H1 (cell line): ENCODE results near the gene INPP5A.

Source experiments
- BRCA1 ChIP-seq: IDR thresholded peaks from 2 replicates; pipeline ENCODE4 v1.6.1; 2012; ENCODE audit warnings: low read depth, low read length, improper control_type of control experiment
- CBX5 ChIP-seq: fragments of 300-800, 300-1000 bp; sonication (generic); IDR thresholded peaks from 2 replicates; pipeline ENCODE4 v1.7.1; 2016; ENCODE audit warnings: antibody characterized with exemption, low read length, low read depth
- EGR1 ChIP-seq: IDR thresholded peaks from 2 replicates; pipeline ENCODE4 v1.6.1; 2011; ENCODE audit warnings: low read depth, low read length, borderline replicate concordance
- EZH2 ChIP-seq: fragments of 200-600 bp; sonication (generic); IDR thresholded peaks from 2 replicates; pipeline ENCODE4 v1.7.1; 2012; ENCODE audit warnings: low read depth, mild to moderate bottlenecking, moderate library complexity, low read length, inconsistent platforms; ENCODE audit not compliant: severe bottlenecking
- GABPA ChIP-seq: IDR thresholded peaks from 2 replicates; pipeline ENCODE4 v1.6.1; 2011; ENCODE audit warnings: mild to moderate bottlenecking, low read length, moderate library complexity, borderline replicate concordance; ENCODE audit not compliant: insufficient read depth
- HDAC2 ChIP-seq, 2 experiments: fragments of 300-600 bp in 1 of 2; sonication (generic) in 1 of 2; IDR thresholded peaks; 2 replicates each; pipeline ENCODE4 v1.6.1; 2011 to 2012; ENCODE audit warnings: low read depth in 2 of 2, low read length in 2 of 2, mild to moderate bottlenecking in 2 of 2, moderate library complexity in 2 of 2, borderline replicate concordance in 1 of 2, inconsistent platforms in 1 of 2
- TF ChIP-seq, protein P1 (sequence below), 3 experiments: IDR thresholded peaks; 1 replicate in 2 of 3; 2 replicates in 1 of 3; pipeline versions ENCODE4 v1.5.1 to v1.6.1; 2011; ENCODE audit warnings: low read length in 3 of 3, mild to moderate bottlenecking in 3 of 3, inconsistent platforms in 2 of 3, low read depth in 1 of 3, moderate library complexity in 1 of 3; ENCODE audit not compliant: insufficient read depth in 1 of 3; ENCODE audit errors: control extremely low read depth in 1 of 3
- TF ChIP-seq, protein P2 (sequence below): IDR thresholded peaks from 2 replicates; pipeline ENCODE4 v1.6.1; 2011; ENCODE audit warnings: low read depth, mild to moderate bottlenecking, low read length; ENCODE audit not compliant: insufficient read depth
- TF ChIP-seq, protein P3 (sequence below): IDR thresholded peaks from 2 replicates; pipeline ENCODE4 v1.6.1; 2011; ENCODE audit warnings: low read length, improper control_type of control experiment

DNA sequence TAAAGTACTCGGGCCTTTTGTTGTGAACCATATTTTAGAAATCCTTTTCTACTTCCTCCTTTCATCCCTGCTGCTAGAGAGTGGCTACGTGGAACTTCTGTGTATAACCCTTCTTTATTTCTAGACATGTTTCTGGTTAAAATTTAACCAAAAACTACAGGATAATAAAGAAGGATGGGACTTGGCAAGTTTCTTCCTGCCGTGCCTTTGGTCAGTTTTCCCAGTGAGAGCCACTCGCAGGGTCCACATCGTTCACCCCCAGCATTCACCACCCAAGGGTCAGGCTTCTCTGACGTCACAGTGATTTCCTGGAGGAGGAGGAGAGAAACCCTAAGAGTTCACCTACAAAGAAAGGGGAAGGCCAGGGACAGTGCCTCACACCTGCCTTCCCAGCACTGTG is 203.0 kb downstream of the INPP5A start:
- no peak for TF ChIP-seq EZH2
- TF ChIP-seq, protein P1, sequence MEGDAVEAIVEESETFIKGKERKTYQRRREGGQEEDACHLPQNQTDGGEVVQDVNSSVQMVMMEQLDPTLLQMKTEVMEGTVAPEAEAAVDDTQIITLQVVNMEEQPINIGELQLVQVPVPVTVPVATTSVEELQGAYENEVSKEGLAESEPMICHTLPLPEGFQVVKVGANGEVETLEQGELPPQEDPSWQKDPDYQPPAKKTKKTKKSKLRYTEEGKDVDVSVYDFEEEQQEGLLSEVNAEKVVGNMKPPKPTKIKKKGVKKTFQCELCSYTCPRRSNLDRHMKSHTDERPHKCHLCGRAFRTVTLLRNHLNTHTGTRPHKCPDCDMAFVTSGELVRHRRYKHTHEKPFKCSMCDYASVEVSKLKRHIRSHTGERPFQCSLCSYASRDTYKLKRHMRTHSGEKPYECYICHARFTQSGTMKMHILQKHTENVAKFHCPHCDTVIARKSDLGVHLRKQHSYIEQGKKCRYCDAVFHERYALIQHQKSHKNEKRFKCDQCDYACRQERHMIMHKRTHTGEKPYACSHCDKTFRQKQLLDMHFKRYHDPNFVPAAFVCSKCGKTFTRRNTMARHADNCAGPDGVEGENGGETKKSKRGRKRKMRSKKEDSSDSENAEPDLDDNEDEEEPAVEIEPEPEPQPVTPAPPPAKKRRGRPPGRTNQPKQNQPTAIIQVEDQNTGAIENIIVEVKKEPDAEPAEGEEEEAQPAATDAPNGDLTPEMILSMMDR (IDR thresholded peaks at IDR 0.05; ENCODE audit: control extremely low read depth in 1 of 3, insufficient read depth in 1 of 3, low read depth in 1 of 3, low read length in 3 of 3), result no peak
- TF ChIP-seq EGR1, result no peak
- TF ChIP-seq, protein P2, sequence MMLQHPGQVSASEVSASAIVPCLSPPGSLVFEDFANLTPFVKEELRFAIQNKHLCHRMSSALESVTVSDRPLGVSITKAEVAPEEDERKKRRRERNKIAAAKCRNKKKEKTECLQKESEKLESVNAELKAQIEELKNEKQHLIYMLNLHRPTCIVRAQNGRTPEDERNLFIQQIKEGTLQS, result no peak
- no peak for TF ChIP-seq HDAC2 (IDR thresholded peaks at IDR 0.05; ENCODE audit: borderline replicate concordance in 1 of 2, low read depth in 2 of 2, low read length in 2 of 2)
- no peak for TF ChIP-seq CBX5
- TF ChIP-seq, protein P3, sequence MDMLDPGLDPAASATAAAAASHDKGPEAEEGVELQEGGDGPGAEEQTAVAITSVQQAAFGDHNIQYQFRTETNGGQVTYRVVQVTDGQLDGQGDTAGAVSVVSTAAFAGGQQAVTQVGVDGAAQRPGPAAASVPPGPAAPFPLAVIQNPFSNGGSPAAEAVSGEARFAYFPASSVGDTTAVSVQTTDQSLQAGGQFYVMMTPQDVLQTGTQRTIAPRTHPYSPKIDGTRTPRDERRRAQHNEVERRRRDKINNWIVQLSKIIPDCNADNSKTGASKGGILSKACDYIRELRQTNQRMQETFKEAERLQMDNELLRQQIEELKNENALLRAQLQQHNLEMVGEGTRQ, result no peak
- no peak for TF ChIP-seq GABPA
- no peak for TF ChIP-seq BRCA1
